Cardiac fibroblast (primary cell): Measurements from ENCODE around the gene KNSTRN.

Experiments
- DNase-seq, 2 donors: peaks; one replicate each; pipeline versions ENCODE4 v3.0.0 to v3.0.0-alpha.2; 2010; ENCODE audit warnings: low read depth in 2 of 2
- H3K4me3 ChIP-seq, 2 donors: replicated peaks in 1 of 2; 1 replicate in 1 of 2; 2 replicates in 1 of 2; pipeline ENCODE4 v1.5.1; 2011; ENCODE audit warnings: low read depth in 2 of 2, low read length in 2 of 2, mild to moderate bottlenecking in 2 of 2, moderate library complexity in 1 of 2
- TF ChIP-seq, protein P1 (sequence below): IDR thresholded peaks from one replicate; pipeline ENCODE4 v1.5.1; 2011; ENCODE audit warnings: low read depth, mild to moderate bottlenecking, low read length, inconsistent platforms

KNSTRN gene

DNA sequence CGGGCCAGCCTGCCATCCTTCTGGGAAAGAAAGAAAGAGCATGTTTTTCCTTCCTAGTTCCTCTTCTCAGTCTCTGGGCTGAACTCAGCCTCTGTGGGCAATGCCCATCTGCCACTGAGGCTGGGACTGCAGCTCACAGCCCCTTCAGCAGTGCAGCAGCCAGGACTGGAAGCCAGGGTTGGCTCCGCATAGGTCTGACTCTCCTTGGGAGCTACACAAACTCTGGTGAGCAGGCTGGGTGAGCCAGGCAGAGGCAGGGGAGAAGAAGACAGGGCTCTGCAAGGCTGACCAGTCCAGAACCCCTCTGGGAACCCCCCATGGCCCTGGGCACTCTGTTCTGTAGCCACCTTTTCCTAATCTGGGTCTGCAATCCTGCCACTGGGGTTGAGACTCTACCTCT, 20.9 kb upstream of the KNSTRN start:
- DNase-seq, result no peak
- TF ChIP-seq, protein P1, sequence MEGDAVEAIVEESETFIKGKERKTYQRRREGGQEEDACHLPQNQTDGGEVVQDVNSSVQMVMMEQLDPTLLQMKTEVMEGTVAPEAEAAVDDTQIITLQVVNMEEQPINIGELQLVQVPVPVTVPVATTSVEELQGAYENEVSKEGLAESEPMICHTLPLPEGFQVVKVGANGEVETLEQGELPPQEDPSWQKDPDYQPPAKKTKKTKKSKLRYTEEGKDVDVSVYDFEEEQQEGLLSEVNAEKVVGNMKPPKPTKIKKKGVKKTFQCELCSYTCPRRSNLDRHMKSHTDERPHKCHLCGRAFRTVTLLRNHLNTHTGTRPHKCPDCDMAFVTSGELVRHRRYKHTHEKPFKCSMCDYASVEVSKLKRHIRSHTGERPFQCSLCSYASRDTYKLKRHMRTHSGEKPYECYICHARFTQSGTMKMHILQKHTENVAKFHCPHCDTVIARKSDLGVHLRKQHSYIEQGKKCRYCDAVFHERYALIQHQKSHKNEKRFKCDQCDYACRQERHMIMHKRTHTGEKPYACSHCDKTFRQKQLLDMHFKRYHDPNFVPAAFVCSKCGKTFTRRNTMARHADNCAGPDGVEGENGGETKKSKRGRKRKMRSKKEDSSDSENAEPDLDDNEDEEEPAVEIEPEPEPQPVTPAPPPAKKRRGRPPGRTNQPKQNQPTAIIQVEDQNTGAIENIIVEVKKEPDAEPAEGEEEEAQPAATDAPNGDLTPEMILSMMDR, result no peak
- H3K4me3 ChIP-seq, result no peak overlapping the region

DNA sequence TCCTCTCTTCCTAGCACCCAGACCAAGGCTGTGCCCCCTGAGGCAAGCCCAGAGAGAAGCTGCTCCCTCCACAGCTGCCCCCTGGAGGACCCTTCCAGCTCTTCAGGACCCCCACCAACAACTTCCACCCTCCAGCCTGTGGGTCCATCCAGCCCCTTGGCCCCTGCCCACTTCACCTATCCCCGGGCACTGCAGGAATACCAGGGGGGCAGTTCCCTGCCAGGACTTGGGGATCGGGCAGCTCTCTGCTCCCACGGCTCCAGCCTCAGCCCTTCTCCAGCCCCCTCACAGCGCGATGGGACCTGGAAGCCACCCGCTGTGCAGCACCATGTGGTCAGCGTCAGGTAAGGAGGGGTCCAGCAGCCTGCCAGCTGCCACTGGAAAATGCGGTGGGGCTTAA, 18.9 kb upstream of the KNSTRN start:
- TF ChIP-seq, protein P1, result no peak
- DNase-seq, result no peak
- no peak overlapping the region for H3K4me3 ChIP-seq

DNA sequence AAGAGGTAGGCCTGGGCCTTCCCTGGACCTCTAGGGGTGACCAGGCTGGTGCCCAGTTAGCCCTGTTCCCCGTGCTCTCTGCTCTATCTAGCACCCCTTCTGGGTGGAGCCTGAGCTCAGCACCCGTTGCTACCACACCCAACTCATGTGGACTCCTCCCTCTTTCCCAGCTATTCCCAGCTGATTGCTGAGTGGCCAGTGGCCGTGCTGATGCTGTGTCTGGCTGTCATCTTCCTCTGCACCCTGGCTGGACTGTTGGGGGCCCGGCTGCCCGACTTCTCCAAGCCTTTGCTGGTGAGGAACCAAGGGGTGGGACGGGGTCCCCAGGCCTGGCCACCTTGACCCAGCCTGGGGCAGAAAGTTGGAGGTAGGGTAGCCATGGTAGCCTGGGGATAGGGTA, 18.3 kb upstream of the KNSTRN start:
- TF ChIP-seq, protein P1, result no peak
- DNase-seq, result no peak
- no peak overlapping the region for H3K4me3 ChIP-seq

DNA sequence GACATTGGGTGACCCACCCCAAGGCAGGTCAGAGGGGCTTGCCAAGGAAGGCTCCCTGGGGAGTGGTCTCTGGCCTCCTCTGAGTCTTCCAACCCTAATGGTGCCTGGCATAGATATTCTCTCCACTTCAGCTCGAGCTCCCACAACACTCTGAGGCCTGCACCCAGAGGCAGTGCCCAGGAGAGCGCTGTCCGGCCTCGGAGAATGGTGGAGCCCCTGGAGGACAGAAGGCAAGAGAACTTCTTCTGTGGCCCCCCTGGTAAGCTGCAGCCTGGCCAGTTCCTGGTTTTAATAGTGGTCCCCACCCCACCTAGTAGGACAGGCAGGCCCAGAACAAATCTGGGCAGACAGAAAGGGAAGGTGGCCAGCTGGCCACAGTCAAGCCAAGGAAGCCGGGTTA, 17.5 kb upstream of the KNSTRN start:
- H3K4me3 ChIP-seq, result no peak overlapping the region
- TF ChIP-seq, protein P1, result no peak
- no peak for DNase-seq

DNA sequence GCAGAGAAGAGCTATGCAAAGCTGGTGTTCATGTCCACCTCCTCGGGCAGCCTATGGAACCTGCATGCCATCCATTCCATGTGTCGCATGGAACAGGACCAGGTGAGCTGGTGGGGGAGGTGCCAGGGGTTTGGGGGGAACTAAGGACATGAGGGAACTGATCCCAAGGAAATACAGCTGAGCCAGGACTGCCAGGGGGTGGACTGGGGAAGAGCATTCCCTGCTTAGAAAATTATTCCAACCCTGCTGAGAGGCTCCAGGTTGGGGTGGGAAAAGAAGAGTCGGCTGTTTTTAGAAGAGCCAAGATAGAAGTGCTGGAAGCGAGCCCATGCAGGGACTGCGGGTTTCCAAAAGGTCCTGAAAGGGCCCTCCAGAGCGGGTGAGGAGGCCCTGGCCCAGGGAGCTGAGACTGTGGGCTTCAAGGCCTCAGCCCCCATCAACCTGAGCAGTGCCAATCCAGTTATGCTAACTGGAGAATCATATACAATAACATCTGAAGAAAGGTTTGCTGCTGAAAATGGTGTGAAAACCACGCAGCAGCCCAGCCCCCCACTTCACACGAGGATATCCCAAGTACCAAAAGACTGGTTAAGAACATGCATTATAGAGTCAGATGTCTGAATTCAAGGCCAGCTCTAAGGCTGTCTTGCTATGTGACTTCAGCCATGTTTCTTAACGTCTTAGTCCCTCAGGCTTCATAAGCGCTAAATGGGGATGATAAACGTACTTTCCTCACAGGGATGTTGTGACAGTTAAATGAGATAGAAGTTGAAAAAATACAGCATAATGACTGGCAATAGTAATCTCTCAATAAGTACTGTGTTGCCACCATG, 16.7 kb upstream of the KNSTRN start:
- TF ChIP-seq, protein P1, result no peak
- no peak for DNase-seq
- no peak overlapping the region for H3K4me3 ChIP-seq

DNA sequence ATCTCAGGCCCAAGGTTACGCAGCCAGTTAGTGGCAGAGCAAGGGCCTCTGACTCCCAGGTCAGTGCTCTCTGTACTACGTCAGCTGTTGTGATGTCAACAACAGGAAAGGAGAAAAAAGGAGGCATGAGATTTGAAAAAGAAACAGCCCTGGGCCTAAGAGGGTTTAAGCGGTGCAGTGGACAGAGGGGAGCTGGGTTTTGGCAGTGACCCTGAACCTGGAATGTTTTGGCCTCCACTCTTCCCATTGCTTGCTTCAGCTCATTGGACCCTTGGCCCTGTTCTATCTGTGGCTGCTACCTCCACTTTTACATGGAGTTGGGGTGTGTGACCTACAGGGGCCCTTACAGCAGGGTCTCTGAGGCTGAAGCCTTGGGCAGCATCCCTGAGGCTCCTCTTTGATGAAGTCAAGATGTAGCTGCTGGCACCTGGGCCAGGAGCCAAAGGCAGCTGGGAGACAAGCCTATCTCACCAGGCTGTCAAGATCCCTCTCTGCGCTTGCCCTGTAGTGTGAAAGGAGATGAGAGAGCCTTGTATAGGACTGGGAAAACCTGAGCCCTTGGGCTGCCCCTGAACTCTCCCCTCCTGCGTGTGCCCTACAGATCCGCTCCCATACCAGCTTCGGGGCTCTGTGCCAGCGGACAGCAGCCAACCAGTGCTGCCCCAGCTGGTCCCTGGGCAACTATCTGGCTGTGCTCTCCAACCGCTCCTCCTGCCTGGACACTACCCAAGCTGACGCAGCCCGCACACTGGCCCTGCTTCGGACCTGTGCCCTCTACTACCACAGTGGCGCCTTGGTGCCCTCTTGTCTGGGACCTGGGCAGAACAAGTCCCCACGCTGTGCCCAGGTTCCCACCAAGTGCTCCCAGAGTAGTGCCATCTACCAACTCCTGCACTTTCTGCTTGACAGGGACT, 15.8 kb upstream of the KNSTRN start:
- no peak overlapping the region for H3K4me3 ChIP-seq

More for the DNA sequence above, 15.8 kb upstream of the KNSTRN start:
- DNase-seq, result peak in 1 of 2 donors; percentile 24
- TF ChIP-seq, protein P1, result no peak
